SH-SY5Y (cell line): ENCODE data around the gene DNAJB8.

Experiments used
- GATA2 ChIP-seq: IDR thresholded peaks from 2 replicates; pipeline ENCODE4 v1.6.1; 2011; ENCODE audit warnings: mild to moderate bottlenecking, low read depth, low read length
- GATA3 ChIP-seq: IDR thresholded peaks from 2 replicates; pipeline ENCODE4 v1.6.1; 2011; ENCODE audit warnings: low read depth, mild to moderate bottlenecking, low read length, moderate library complexity

DNA sequence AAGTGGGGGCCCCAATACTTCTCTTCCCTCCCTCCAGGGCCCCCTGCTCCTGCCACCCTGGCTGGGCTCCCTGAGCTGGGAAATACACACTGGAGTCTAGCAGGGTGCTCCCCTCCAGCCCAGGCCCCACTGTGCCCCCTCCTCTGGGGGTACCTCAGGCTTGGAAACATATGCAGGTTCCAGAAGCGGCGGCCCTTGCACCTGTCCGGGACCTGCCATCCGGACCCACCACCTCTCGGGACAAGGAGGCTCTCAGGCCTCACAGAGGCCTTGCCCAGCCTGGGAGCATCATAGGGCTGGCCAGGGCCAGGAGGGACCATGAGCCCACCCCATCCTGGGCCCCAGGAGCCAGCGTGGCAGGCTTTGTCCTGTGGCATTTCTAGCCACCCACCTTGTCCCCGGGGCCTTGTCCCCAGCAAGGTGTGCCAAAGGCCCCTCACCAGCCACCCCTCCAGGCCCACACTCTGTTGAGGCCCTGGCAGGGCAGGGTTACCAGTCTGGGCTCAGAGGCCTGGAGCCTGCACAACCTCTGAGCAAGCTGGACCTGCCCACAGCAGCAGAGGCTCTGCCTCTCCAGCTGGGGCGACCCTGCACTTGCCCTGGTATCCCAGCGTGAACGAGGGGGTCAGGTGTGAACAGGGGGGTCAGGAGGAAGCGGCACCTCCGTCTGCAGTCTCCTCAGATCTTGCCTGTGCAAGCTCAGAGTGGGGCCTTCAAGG, 45.8 kb downstream of the DNAJB8 start:
- no peak for TF ChIP-seq GATA3
- no peak for TF ChIP-seq GATA2
